Calu3 (cell line): ENCODE data around the gene ABCA7. TPM values are rescaled to one million over a fixed set of nuclear protein-coding genes. Genes with fewer than 3 reads are reported as not detected.

Experiments used
- BruUV-seq: library from RNA; stranded (reverse); fragments of 400-500 nt; replicated peaks from 2 replicates; lab custom pipeline; 2021; lab: Mats Ljungman, UMichigan
- CTCF ChIA-PET: fragments of 300-600 bp; sonication (Branson Sonifier 250); formaldehyde crosslinking; loops from one replicate; lab custom pipeline; 2022; ENCODE audit warnings: antibody characterized with exemption; lab: Charles Lee
- DNase-seq: peaks from one replicate; pipeline ENCODE4 v3.0.0; 2022
- H3K27ac Mint-ChIP-seq: one replicate; pipeline ENCODE4 v1.8.0; 2022; ENCODE audit warnings: mixed read lengths; ENCODE audit not compliant: unreplicated experiment
- H3K27me3 Mint-ChIP-seq: one replicate; pipeline ENCODE4 v1.8.0; 2022; ENCODE audit warnings: mixed read lengths; ENCODE audit not compliant: unreplicated experiment
- H3K36me3 Mint-ChIP-seq: one replicate; pipeline ENCODE4 v1.8.0; 2022; ENCODE audit warnings: mild to moderate bottlenecking, moderate library complexity, mixed read lengths; ENCODE audit not compliant: insufficient read depth, unreplicated experiment
- H3K4me1 Mint-ChIP-seq: one replicate; pipeline ENCODE4 v1.8.0; 2022; ENCODE audit warnings: mild to moderate bottlenecking, low read depth, mixed read lengths; ENCODE audit not compliant: unreplicated experiment
- H3K4me3 Mint-ChIP-seq: one replicate; pipeline ENCODE4 v1.8.0; 2022; ENCODE audit warnings: mild to moderate bottlenecking, low read depth, moderate library complexity, mixed read lengths; ENCODE audit not compliant: unreplicated experiment
- H3K9me3 Mint-ChIP-seq: one replicate; pipeline ENCODE4 v1.8.0; 2022; ENCODE audit warnings: low read depth, mixed read lengths; ENCODE audit not compliant: unreplicated experiment
- CTCF ChIP-seq: fragments of 200-600 bp; IDR thresholded peaks from one replicate; pipeline ENCODE4 v1.8.0; 2022; ENCODE audit warnings: antibody characterized with exemption; ENCODE audit not compliant: unreplicated experiment
- intact Hi-C: fragments of 100-400 bp; cut with micrococcal nuclease; formaldehyde crosslinking; loops from one replicate; pipeline ENCODE4 v1.10.0; 2022; ENCODE audit not compliant: unreplicated experiment
- total RNA-seq: library from RNA; stranded (reverse); gene quantifications from 2 replicates; pipeline ENCODE4 v1.2.3, GENCODE V29; 2022

Gene ABCA7
- total RNA-seq, 1 experiment from 2014 or later: 22.7 TPM

GRCh38 chr19:1086613-1087012 is 46.7 kb downstream of the ABCA7 start:
- intact Hi-C loops: no loop called here
- Mint-ChIP-seq H3K27me3 (no peaks in the 10 kb centered on the region), H3K4me1 (no peaks in the 10 kb centered on the region), H3K27ac (no peak overlapping the region), H3K36me3 (peaks cover 50% of the 10 kb centered on the region), H3K4me3 (no peak overlapping the region), H3K9me3 (no peaks in the 10 kb centered on the region)
- TSS peak; percentile 20 for BruUV-seq
- no peak for DNase-seq
- CTCF ChIA-PET: interaction anchor here (0.8 kb wide), 1 partner anchor 12 kb away, joined by 3 read pairs; no protein-coding TSS in a partner anchor
- TF ChIP-seq CTCF: no peak

GRCh38 chr19:1087813-1088415 is 48.0 kb downstream of the ABCA7 start:
- Mint-ChIP-seq H3K4me1 (no peaks in the 10 kb centered on the region), H3K9me3 (no peaks in the 10 kb centered on the region), H3K27me3 (no peaks in the 10 kb centered on the region), H3K4me3 (no peak overlapping the region), H3K27ac (no peak overlapping the region), H3K36me3 (peaks cover 56% of the 10 kb centered on the region)
- CTCF ChIA-PET: no interaction called here
- TF ChIP-seq CTCF: no peak
- BruUV-seq: no TSS peak
- intact Hi-C loops: no loop called here
- DNase-seq: no peak

- H3K27ac Mint-ChIP-seq: no peak overlapping the region
- TF ChIP-seq CTCF: no peak
- BruUV-seq: no TSS peak
- no peaks in the 10 kb centered on the region for H3K27me3 Mint-ChIP-seq
- CTCF ChIA-PET: no interaction called here
- DNase-seq: no peak
- intact Hi-C loops: no loop called here
- no peak overlapping the region for H3K4me3 Mint-ChIP-seq
- H3K36me3 Mint-ChIP-seq: peaks cover 59% of the 10 kb centered on the region
- no peaks in the 10 kb centered on the region for H3K4me1 Mint-ChIP-seq
- H3K9me3 Mint-ChIP-seq: no peaks in the 10 kb centered on the region
Observed at GRCh38 chr19:1088416-1089010, 48.6 kb downstream of the ABCA7 start.

GRCh38 chr19:1089126-1089771 is 49.3 kb downstream of the ABCA7 start:
- Mint-ChIP-seq H3K9me3 (no peaks in the 10 kb centered on the region), H3K4me1 (no peaks in the 10 kb centered on the region), H3K36me3 (peaks cover 62% of the 10 kb centered on the region), H3K27ac (no peak overlapping the region), H3K27me3 (no peaks in the 10 kb centered on the region), H3K4me3 (no peak overlapping the region)
- intact Hi-C loops: no loop called here
- CTCF ChIA-PET: no interaction called here
- no peak for TF ChIP-seq CTCF
- BruUV-seq: no TSS peak
- no peak for DNase-seq
